HEK293 (cell line): Measurements from ENCODE around the gene CPM.

Experiments used
- CTCF ChIA-PET: fragments of 350-600 bp; formaldehyde crosslinking; extraction: SDS; loops from one replicate; lab custom pipeline; 2021; ENCODE audit warnings: antibody characterized with exemption; lab: Yijun Ruan, JAX
- POLR2A ChIA-PET: fragments of 300-600 bp; formaldehyde crosslinking; extraction: SDS; loops from one replicate; lab custom pipeline; 2020; ENCODE audit warnings: antibody characterized with exemption, inconsistent platforms; lab: Yijun Ruan, JAX
- H3K27ac ChIP-seq: fragments of 200-500 bp; sonication (Bioruptor generic); 2 replicates; pipeline ENCODE4 v1.5.1; 2014; ENCODE audit warnings: low read depth, low read length, control low read depth, inconsistent platforms; ENCODE audit errors: extremely low read depth
- H3K36me3 ChIP-seq, 2 experiments: fragments of 200-500 bp in 1 of 2; sonication (Bioruptor generic) in 1 of 2; 1 replicate in 1 of 2; 2 replicates in 1 of 2; pipeline ENCODE4 v1.5.1; 2014 to 2017; ENCODE audit warnings: inconsistent platforms in 2 of 2, low read length in 2 of 2; ENCODE audit not compliant: control insufficient read depth in 2 of 2, insufficient read depth in 1 of 2
- H3K4me1 ChIP-seq: fragments of 200-500 bp; sonication (Bioruptor generic); 2 replicates; pipeline ENCODE4 v1.5.1; 2014; ENCODE audit warnings: mild to moderate bottlenecking, low read length, inconsistent platforms; ENCODE audit not compliant: control insufficient read depth, insufficient read depth
- H3K4me3 ChIP-seq: 2 replicates; pipeline ENCODE4 v1.5.1; 2011; ENCODE audit warnings: low read depth, mild to moderate bottlenecking, control low read depth, low read length, moderate library complexity
- H3K9me3 ChIP-seq: fragments of 200-500 bp; sonication (Bioruptor generic); 2 replicates; pipeline ENCODE4 v1.5.1; 2014; ENCODE audit warnings: low read depth, low read length, inconsistent platforms; ENCODE audit not compliant: control insufficient read depth, insufficient read depth
- IKZF3 ChIP-seq: fragments of 450-650 bp; IDR thresholded peaks from 2 replicates; pipeline ENCODE4 v1.5.0; 2018; ENCODE audit warnings: missing biosample characterization, mild to moderate bottlenecking, missing genetic modification characterization, moderate library complexity
- ZNF239 ChIP-seq: fragments of 450-650 bp; formaldehyde crosslinking; IDR thresholded peaks from 2 replicates; pipeline ENCODE4 v1.5.1; 2016; ENCODE audit warnings: missing biosample characterization, missing genetic modification characterization
- ZNF354C ChIP-seq: fragments of 450-650 bp; formaldehyde crosslinking; IDR thresholded peaks from 2 replicates; pipeline ENCODE4 v1.5.1; 2016; ENCODE audit warnings: missing biosample characterization, missing genetic modification characterization, low read depth, borderline replicate concordance
- ZNF48 ChIP-seq: fragments of 450-650 bp; formaldehyde crosslinking; IDR thresholded peaks from 2 replicates; pipeline ENCODE4 v1.5.1; 2016; ENCODE audit warnings: missing biosample characterization, missing genetic modification characterization
- ZNF514 ChIP-seq: fragments of 450-650 bp; formaldehyde crosslinking; IDR thresholded peaks from 2 replicates; pipeline ENCODE4 v1.5.1; 2016; ENCODE audit warnings: missing biosample characterization, missing genetic modification characterization
- ZNF529 ChIP-seq: fragments of 450-650 bp; formaldehyde crosslinking; IDR thresholded peaks from 2 replicates; pipeline ENCODE4 v1.5.1; 2017; ENCODE audit warnings: missing genetic modification characterization, missing biosample characterization; ENCODE audit not compliant: insufficient replicate concordance
- ZNF555 ChIP-seq: fragments of 450-650 bp; formaldehyde crosslinking; conservative IDR thresholded peaks from 2 replicates; pipeline ENCODE4 v1.5.1; 2017; ENCODE audit warnings: missing biosample characterization, mild to moderate bottlenecking, missing genetic modification characterization, inconsistent platforms
- ZNF561 ChIP-seq: fragments of 450-650 bp; IDR thresholded peaks from 2 replicates; pipeline ENCODE4 v1.5.1; 2018; ENCODE audit warnings: missing biosample characterization, missing genetic modification characterization, borderline replicate concordance
- ZNF596 ChIP-seq: fragments of 450-650 bp; IDR thresholded peaks from 2 replicates; pipeline ENCODE4 v1.5.0; 2018; ENCODE audit warnings: missing biosample characterization, mild to moderate bottlenecking, missing genetic modification characterization, moderate library complexity
- ZNF623 ChIP-seq: fragments of 450-650 bp; formaldehyde crosslinking; IDR thresholded peaks from 2 replicates; pipeline ENCODE4 v1.5.1; 2016; ENCODE audit warnings: missing biosample characterization, missing genetic modification characterization
- ZNF658 ChIP-seq: fragments of 450-650 bp; formaldehyde crosslinking; IDR thresholded peaks from 2 replicates; pipeline ENCODE4; 2016; ENCODE audit warnings: missing biosample characterization, missing genetic modification characterization
- TF ChIP-seq, protein P1 (sequence below): fragments of 450-650 bp; formaldehyde crosslinking; IDR thresholded peaks from 2 replicates; pipeline ENCODE4 v1.5.1; 2016; ENCODE audit warnings: missing biosample characterization, missing genetic modification characterization
- TF ChIP-seq, protein P2 (sequence below): fragments of 450-650 bp; IDR thresholded peaks from 2 replicates; pipeline ENCODE4 v1.5.1; 2018; ENCODE audit warnings: missing biosample characterization, mild to moderate bottlenecking, missing genetic modification characterization
- TF ChIP-seq, protein P3 (sequence below): fragments of 450-650 bp; formaldehyde crosslinking; IDR thresholded peaks from 2 replicates; pipeline ENCODE4 v1.5.1; 2016; ENCODE audit warnings: missing biosample characterization, missing genetic modification characterization
- TF ChIP-seq, protein P4 (sequence below): fragments of 450-650 bp; formaldehyde crosslinking; IDR thresholded peaks from 2 replicates; pipeline ENCODE4 v1.5.1; 2016; ENCODE audit warnings: missing biosample characterization, missing genetic modification characterization
- TF ChIP-seq, protein P5 (sequence below): fragments of 450-650 bp; formaldehyde crosslinking; IDR thresholded peaks from 2 replicates; pipeline ENCODE4 v1.5.1; 2016; ENCODE audit warnings: missing biosample characterization, missing genetic modification characterization, low read depth

The CPM gene

DNA sequence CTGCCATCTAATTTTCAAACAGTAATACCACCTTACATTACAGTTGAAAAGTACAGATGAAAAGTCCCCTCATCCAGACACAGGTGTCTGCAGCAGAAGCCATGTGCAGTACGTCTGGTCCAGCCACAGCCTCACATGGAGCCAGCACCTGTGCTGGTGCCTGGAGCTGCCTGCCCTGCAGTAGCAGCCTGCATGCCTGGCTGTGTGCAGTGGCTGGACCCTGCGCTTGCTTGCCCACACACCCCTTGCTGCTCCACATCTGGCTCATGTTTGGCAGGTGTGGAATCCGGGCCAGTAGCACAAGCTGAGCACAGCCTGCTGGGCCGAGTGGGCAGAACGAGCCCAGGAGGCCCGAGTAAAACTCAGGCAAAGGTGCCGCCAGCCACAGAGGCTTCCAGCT is 21.8 kb upstream of the CPM start:
- Histone ChIP-seq H3K36me3 (no peaks in the 10 kb centered on the region), H3K4me3 (no peak overlapping the region), H3K9me3 (no peaks in the 10 kb centered on the region), H3K27ac (no peak overlapping the region), H3K4me1 (peaks cover 3% of the 10 kb centered on the region; the same call in 1 of the 2 replicates)
- no peak for TF ChIP-seq ZNF354C (tag by site-specific recombination)
- no peak for TF ChIP-seq ZNF529
- TF ChIP-seq ZNF239 (tag by site-specific recombination) = no peak
- TF ChIP-seq, protein P1, sequence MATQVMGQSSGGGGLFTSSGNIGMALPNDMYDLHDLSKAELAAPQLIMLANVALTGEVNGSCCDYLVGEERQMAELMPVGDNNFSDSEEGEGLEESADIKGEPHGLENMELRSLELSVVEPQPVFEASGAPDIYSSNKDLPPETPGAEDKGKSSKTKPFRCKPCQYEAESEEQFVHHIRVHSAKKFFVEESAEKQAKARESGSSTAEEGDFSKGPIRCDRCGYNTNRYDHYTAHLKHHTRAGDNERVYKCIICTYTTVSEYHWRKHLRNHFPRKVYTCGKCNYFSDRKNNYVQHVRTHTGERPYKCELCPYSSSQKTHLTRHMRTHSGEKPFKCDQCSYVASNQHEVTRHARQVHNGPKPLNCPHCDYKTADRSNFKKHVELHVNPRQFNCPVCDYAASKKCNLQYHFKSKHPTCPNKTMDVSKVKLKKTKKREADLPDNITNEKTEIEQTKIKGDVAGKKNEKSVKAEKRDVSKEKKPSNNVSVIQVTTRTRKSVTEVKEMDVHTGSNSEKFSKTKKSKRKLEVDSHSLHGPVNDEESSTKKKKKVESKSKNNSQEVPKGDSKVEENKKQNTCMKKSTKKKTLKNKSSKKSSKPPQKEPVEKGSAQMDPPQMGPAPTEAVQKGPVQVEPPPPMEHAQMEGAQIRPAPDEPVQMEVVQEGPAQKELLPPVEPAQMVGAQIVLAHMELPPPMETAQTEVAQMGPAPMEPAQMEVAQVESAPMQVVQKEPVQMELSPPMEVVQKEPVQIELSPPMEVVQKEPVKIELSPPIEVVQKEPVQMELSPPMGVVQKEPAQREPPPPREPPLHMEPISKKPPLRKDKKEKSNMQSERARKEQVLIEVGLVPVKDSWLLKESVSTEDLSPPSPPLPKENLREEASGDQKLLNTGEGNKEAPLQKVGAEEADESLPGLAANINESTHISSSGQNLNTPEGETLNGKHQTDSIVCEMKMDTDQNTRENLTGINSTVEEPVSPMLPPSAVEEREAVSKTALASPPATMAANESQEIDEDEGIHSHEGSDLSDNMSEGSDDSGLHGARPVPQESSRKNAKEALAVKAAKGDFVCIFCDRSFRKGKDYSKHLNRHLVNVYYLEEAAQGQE (tag by site-specific recombination) = no peak
- TF ChIP-seq ZNF514 (tag by site-specific recombination) = no peak
- TF ChIP-seq ZNF623 (tag by site-specific recombination) = no peak
- TF ChIP-seq, protein P2, sequence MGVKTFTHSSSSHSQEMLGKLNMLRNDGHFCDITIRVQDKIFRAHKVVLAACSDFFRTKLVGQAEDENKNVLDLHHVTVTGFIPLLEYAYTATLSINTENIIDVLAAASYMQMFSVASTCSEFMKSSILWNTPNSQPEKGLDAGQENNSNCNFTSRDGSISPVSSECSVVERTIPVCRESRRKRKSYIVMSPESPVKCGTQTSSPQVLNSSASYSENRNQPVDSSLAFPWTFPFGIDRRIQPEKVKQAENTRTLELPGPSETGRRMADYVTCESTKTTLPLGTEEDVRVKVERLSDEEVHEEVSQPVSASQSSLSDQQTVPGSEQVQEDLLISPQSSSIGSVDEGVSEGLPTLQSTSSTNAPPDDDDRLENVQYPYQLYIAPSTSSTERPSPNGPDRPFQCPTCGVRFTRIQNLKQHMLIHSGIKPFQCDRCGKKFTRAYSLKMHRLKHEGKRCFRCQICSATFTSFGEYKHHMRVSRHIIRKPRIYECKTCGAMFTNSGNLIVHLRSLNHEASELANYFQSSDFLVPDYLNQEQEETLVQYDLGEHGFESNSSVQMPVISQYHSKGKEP = no peak
- no peak for TF ChIP-seq ZNF658 (tag by site-specific recombination)
- no peak for TF ChIP-seq IKZF3 (tag by site-specific recombination)
- no peak for TF ChIP-seq ZNF596 (tag by site-specific recombination)
- TF ChIP-seq, protein P3, sequence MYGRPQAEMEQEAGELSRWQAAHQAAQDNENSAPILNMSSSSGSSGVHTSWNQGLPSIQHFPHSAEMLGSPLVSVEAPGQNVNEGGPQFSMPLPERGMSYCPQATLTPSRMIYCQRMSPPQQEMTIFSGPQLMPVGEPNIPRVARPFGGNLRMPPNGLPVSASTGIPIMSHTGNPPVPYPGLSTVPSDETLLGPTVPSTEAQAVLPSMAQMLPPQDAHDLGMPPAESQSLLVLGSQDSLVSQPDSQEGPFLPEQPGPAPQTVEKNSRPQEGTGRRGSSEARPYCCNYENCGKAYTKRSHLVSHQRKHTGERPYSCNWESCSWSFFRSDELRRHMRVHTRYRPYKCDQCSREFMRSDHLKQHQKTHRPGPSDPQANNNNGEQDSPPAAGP (tag by site-specific recombination) = no peak
- no peak for TF ChIP-seq ZNF555 (tag by site-specific recombination)
- TF ChIP-seq ZNF48 (tag by site-specific recombination) = no peak
- TF ChIP-seq, protein P4, sequence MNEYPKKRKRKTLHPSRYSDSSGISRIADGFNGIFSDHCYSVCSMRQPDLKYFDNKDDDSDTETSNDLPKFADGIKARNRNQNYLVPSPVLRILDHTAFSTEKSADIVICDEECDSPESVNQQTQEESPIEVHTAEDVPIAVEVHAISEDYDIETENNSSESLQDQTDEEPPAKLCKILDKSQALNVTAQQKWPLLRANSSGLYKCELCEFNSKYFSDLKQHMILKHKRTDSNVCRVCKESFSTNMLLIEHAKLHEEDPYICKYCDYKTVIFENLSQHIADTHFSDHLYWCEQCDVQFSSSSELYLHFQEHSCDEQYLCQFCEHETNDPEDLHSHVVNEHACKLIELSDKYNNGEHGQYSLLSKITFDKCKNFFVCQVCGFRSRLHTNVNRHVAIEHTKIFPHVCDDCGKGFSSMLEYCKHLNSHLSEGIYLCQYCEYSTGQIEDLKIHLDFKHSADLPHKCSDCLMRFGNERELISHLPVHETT (tag by site-specific recombination) = no peak
- TF ChIP-seq ZNF561 (tag by site-specific recombination) = no peak
- TF ChIP-seq, protein P5, sequence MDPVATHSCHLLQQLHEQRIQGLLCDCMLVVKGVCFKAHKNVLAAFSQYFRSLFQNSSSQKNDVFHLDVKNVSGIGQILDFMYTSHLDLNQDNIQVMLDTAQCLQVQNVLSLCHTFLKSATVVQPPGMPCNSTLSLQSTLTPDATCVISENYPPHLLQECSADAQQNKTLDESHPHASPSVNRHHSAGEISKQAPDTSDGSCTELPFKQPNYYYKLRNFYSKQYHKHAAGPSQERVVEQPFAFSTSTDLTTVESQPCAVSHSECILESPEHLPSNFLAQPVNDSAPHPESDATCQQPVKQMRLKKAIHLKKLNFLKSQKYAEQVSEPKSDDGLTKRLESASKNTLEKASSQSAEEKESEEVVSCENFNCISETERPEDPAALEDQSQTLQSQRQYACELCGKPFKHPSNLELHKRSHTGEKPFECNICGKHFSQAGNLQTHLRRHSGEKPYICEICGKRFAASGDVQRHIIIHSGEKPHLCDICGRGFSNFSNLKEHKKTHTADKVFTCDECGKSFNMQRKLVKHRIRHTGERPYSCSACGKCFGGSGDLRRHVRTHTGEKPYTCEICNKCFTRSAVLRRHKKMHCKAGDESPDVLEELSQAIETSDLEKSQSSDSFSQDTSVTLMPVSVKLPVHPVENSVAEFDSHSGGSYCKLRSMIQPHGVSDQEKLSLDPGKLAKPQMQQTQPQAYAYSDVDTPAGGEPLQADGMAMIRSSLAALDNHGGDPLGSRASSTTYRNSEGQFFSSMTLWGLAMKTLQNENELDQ (tag by site-specific recombination) = no peak
- ChIA-PET CTCF (no interaction called here), POLR2A (no interaction called here)
